Raji (cell line): Measurements from ENCODE around the gene OPA1.

Source experiments
- POLR2A ChIP-seq: IDR thresholded peaks from 2 replicates; pipeline ENCODE4 v1.6.1; 2011; ENCODE audit warnings: low read depth, low read length, control low read depth; ENCODE audit not compliant: insufficient read depth

Gene OPA1

GRCh38 chr3:193573403-193574191 is 19.4 kb upstream of the OPA1 start:
- no peak for TF ChIP-seq POLR2A

- no peak for TF ChIP-seq POLR2A
Measured at GRCh38 chr3:193574488-193575070, 18.4 kb upstream of the OPA1 start.

GRCh38 chr3:193585530-193585929 is 7.5 kb upstream of the OPA1 start:
- no peak for TF ChIP-seq POLR2A

GRCh38 chr3:193586526-193586925 is 6.5 kb upstream of the OPA1 start:
- no peak for TF ChIP-seq POLR2A

- TF ChIP-seq POLR2A = no peak
Measured at GRCh38 chr3:193589129-193589528, 3.9 kb upstream of the OPA1 start.

- no peak for TF ChIP-seq POLR2A
Measured at GRCh38 chr3:193589616-193590015, 3.4 kb upstream of the OPA1 start.

GRCh38 chr3:193590088-193590856 is 2.7 kb upstream of the OPA1 start:
- no peak for TF ChIP-seq POLR2A

- no peak for TF ChIP-seq POLR2A
Measured at GRCh38 chr3:193593668-193594030, 641 bp downstream of the OPA1 start.

GRCh38 chr3:193594946-193595689 is 2.1 kb downstream of the OPA1 start:
- no peak for TF ChIP-seq POLR2A

- no peak for TF ChIP-seq POLR2A
Measured at GRCh38 chr3:193595939-193596487, 3.0 kb downstream of the OPA1 start.

- no peak for TF ChIP-seq POLR2A
Measured at GRCh38 chr3:193598202-193598601, 5.2 kb downstream of the OPA1 start.

GRCh38 chr3:193599393-193599792 is 6.4 kb downstream of the OPA1 start:
- no peak for TF ChIP-seq POLR2A

GRCh38 chr3:193605876-193606275 is 12.9 kb downstream of the OPA1 start:
- TF ChIP-seq POLR2A = no peak

GRCh38 chr3:193614430-193614829 is 21.4 kb downstream of the OPA1 start:
- TF ChIP-seq POLR2A = no peak

- no peak for TF ChIP-seq POLR2A
Measured at GRCh38 chr3:193617628-193618027, 24.6 kb downstream of the OPA1 start.
